ENCODE measurements around the gene SUCO. TPM values are rescaled to one million over a fixed set of nuclear protein-coding genes. Genes with fewer than 3 reads are reported as not detected.

The SUCO gene
- total RNA-seq, 1 donor from 2014 or later: 37.4 TPM

DNA sequence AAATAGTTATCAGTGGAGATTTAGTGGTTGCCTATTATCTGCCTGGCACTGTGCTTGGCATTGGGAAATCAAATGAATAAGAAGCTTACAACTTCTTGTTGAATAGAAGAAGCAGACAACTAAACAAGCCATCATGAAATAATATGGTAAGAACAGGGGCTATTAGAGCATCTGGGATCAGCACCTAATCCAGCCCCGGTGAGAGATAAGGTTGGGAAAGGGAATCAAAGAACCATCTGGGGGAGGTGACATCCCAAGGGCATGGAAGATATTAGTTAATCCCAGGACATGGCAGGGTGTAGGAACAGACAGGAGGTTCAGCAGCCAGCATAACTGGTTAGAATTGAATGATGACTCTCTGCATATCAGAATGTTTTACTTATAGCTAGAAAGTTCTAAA is 36.3 kb upstream of the SUCO start:
- TF ChIP-seq, protein P1, sequence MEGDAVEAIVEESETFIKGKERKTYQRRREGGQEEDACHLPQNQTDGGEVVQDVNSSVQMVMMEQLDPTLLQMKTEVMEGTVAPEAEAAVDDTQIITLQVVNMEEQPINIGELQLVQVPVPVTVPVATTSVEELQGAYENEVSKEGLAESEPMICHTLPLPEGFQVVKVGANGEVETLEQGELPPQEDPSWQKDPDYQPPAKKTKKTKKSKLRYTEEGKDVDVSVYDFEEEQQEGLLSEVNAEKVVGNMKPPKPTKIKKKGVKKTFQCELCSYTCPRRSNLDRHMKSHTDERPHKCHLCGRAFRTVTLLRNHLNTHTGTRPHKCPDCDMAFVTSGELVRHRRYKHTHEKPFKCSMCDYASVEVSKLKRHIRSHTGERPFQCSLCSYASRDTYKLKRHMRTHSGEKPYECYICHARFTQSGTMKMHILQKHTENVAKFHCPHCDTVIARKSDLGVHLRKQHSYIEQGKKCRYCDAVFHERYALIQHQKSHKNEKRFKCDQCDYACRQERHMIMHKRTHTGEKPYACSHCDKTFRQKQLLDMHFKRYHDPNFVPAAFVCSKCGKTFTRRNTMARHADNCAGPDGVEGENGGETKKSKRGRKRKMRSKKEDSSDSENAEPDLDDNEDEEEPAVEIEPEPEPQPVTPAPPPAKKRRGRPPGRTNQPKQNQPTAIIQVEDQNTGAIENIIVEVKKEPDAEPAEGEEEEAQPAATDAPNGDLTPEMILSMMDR (IDR thresholded peaks at IDR 0.05; ENCODE audit: insufficient read depth, low read length, poor library complexity, severe bottlenecking): no peak
- H3K27me3 ChIP-seq (ENCODE audit: control insufficient read depth, insufficient read depth, low read length): no peaks in the 10 kb centered on the region
- no peak for DNase-seq (ENCODE audit: low read depth)
- no peaks in the 10 kb centered on the region for H3K36me3 ChIP-seq (ENCODE audit: control insufficient read depth, insufficient read depth, low read length)
- H3K4me3 ChIP-seq (ENCODE audit: low read depth, low read length): no peak overlapping the region

DNA sequence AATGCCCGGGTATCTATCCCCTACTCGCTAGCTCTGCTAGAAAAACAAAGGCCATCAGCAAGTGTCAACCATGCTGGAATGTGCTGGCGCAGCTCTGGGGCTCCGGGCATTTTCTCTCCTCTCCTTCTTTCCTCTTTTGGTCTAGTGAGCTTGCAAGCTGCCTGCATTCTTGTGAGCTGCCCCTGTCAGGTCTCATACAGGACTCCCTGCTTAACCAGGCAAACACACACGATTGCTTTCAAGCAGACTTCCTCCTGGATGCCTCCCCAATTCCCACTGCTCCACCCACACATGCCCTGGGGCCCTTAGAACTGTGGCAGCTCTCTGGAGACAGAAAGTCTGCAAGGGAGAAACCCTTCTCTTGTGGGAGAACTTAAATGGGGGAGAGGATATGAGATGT is 35.7 kb upstream of the SUCO start:
- Histone ChIP-seq H3K36me3 (ENCODE audit: control insufficient read depth, insufficient read depth, low read length) (no peaks in the 10 kb centered on the region), H3K27me3 (ENCODE audit: control insufficient read depth, insufficient read depth, low read length) (no peaks in the 10 kb centered on the region), H3K4me3 (ENCODE audit: low read depth, low read length) (no peak overlapping the region)
- TF ChIP-seq, protein P1 (IDR thresholded peaks at IDR 0.05; ENCODE audit: insufficient read depth, low read length, poor library complexity, severe bottlenecking): no peak
- peak; percentile 31 for DNase-seq (ENCODE audit: low read depth)

DNA sequence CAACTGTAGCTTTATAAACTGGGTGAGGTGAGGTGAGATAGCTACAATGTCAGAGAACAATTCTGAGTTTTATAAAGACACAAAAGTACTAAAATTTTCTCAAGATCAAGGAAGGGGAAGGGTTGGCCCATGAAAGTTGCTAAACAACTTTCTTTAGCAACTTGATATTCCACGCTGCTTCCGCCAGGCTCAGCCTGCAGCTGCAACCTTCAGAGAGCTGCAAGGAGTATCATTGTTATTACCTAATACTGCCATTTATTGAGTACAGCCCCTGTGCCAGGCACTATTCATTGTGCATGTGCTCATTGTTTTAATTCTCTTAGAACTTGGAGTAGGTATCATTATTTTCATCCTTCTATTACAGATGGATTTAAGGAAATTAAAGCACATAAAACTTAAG is 34.1 kb upstream of the SUCO start:
- no peaks in the 10 kb centered on the region for H3K36me3 ChIP-seq (ENCODE audit: control insufficient read depth, insufficient read depth, low read length)
- H3K27me3 ChIP-seq (ENCODE audit: control insufficient read depth, insufficient read depth, low read length): no peaks in the 10 kb centered on the region
- no peak for DNase-seq (ENCODE audit: low read depth)
- no peak overlapping the region for H3K4me3 ChIP-seq (ENCODE audit: low read depth, low read length)
- TF ChIP-seq, protein P1 (IDR thresholded peaks at IDR 0.05; ENCODE audit: insufficient read depth, low read length, poor library complexity, severe bottlenecking): no peak

DNA sequence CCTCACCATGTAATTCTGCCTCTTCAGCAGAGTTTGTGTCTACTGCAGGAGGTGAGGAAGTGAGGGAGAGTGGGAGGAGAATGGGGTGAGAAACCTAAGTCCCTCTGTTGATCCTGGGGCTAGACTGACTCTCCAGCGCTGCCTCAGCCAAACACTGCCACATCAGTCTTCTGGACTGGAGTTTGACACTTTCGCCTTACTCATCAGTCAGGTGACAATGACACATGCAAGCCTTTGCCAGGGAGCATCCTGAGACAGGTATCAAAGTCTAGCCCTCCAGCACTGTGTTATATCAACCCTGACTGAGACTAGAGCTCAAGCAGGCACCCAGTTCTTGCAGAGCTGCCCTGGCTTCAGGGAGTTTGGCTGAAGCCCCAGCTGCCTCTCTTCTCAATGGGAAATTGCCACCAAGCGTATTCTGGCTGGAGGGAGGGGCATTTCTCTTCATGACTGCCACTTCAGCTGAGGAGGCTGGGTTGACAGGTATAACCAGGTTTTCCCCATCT is 33.3 kb upstream of the SUCO start:
- TF ChIP-seq, protein P1 (IDR thresholded peaks at IDR 0.05; ENCODE audit: insufficient read depth, low read length, poor library complexity, severe bottlenecking): no peak

DNA sequence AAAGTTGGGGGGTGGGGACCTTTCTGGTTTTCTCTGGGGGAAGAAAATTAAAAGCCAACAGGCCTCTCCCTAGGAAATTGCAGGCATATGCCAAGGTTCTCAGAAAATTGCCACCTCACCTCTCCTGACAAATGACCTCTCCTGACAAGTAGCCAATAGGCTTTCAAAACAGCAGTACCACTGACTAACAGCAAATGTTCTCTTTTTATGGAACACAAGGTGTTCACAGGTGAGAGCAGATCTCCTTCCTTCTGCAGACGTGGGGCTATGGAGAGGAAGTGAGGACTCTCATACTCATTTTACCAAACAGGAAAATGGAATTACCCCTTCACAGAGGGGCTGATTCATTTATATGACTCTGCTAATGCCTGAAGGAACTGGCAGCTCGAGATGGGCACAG is 32.7 kb upstream of the SUCO start:
- TF ChIP-seq, protein P1 (IDR thresholded peaks at IDR 0.05; ENCODE audit: insufficient read depth, low read length, poor library complexity, severe bottlenecking): no peak
- Histone ChIP-seq H3K27me3 (ENCODE audit: control insufficient read depth, insufficient read depth, low read length) (no peaks in the 10 kb centered on the region), H3K36me3 (ENCODE audit: control insufficient read depth, insufficient read depth, low read length) (no peaks in the 10 kb centered on the region), H3K4me3 (ENCODE audit: low read depth, low read length) (no peak overlapping the region)
- DNase-seq (ENCODE audit: low read depth): no peak

More for the DNA sequence above, 33.3 kb upstream of the SUCO start:
- no peaks in the 10 kb centered on the region for H3K27me3 ChIP-seq (ENCODE audit: control insufficient read depth, insufficient read depth, low read length)
- H3K4me3 ChIP-seq (ENCODE audit: low read depth, low read length): no peak overlapping the region
- no peaks in the 10 kb centered on the region for H3K36me3 ChIP-seq (ENCODE audit: control insufficient read depth, insufficient read depth, low read length)
- no peak for DNase-seq (ENCODE audit: low read depth)

DNA sequence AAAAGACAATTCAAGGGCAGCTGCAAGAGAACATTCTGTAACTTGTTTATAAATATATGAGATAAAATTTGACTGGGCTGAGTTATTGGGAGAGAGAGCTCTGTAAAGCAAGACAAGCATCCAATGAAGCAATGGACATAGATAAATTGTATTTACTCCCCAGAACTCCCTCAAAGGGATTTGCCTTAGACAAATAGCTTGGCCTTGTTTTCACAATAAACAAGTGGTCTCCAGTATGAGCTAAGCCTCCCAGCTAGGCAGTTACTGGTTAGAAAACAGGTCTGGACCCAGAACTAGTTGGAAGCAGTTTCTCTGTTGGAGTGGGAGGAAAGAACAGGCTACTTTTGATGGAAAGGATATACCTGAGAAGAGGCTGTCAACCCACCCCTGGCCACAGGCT is 25.2 kb upstream of the SUCO start:
- DNase-seq (ENCODE audit: low read depth): no peak

More for the DNA sequence above, 25.2 kb upstream of the SUCO start:
- H3K4me3 ChIP-seq (ENCODE audit: low read depth, low read length): no peak overlapping the region
- H3K36me3 ChIP-seq (ENCODE audit: control insufficient read depth, insufficient read depth, low read length): no peaks in the 10 kb centered on the region
- H3K27me3 ChIP-seq (ENCODE audit: control insufficient read depth, insufficient read depth, low read length): no peaks in the 10 kb centered on the region
- TF ChIP-seq, protein P1 (IDR thresholded peaks at IDR 0.05; ENCODE audit: insufficient read depth, low read length, poor library complexity, severe bottlenecking): no peak
